ENCODE data around the gene COL5A2.

The COL5A2 gene

DNA sequence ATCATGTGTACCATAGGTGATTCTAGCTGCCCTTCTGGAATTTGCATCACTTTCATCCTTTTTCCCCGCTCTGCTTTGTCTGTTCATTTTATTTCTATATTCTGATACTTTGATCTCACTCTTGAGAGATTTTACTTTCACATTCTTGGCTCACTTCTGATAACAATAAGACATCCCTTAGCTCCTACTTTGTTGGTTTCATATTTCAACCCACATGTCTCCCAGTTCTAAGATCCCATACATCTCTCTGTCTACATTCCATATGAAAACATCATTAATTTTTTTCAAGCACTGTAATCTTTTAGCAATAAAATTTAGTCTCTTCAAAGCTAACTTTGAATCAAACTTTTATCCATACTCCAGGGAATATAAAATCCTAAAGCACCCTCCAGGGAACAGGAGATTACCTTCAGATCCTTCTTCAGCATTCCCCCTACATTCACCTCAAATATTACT, 129.8 kb downstream of the COL5A2 start:
- DNase-seq (ENCODE audit: low read depth) = no peak

DNA sequence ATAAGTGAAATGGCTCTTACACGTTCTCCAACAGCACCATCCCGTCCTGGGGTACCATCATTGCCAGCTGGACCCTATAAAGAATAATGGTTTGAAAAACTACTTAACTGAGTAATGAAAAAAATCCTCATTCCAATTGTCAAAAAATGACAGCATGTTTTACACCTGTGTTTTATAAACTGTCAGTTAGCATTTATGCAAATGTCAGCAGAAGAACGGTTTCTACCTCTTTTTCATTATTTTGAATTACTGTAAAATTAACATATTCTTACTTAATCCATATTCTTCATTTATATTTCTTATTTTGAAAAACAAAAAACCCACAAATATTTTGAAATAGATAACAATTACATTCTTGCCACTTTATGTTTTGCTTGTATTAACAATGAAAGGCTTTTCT, 131.4 kb downstream of the COL5A2 start:
- no peak for DNase-seq (ENCODE audit: low read depth)

DNA sequence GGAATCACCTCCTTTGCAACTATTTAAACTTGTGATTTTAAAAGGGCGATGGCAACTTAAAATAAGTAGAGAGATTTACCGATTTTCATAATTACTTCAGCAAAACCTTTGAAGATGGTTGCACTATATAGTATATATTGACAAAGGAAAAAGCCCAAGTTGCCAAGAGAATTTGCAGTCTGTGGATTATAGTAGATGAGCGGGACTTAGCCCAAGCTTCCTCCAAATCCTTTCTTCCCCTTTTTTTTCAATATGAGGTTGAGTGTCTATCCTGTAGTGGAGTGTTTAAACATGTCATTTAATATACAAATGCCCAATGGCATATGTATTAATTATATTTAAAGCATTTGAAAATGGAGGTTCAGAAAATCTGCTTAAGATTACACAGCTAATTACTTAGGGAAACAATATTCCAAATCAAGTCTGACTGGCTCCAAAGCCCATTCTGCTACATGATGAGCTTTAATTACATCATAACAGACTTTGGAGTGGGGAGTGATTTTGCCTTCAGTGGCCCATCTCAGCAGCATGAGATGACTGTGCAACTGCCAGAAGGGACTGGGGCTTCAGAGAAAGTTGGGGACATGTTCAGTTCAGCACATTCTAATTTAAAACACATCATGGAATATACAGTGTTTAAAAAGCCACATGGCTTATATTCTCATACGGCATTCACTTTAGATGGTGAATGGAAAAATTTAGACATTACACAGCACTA, 132.2 kb downstream of the COL5A2 start:
- no peak for DNase-seq (ENCODE audit: low read depth)

DNA sequence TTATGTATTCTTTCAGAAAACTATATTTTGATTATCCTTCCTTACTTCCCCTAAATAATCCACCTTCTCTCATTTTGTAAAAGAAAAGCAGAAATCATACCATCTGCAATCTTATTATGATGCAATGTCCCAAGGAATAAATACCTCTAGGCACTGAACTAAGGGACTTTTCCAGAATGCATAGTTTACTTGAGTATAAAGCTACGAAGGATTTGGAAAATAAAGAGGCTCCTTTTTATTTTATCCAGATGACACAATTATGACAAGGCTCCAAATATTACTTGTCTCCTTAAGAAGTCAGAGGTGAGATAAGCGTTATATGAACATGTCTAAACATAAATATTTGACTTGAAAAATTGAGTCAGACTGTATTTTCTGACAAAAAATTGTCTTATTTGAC, 133.2 kb downstream of the COL5A2 start:
- no peak for DNase-seq (ENCODE audit: low read depth)

- DNase-seq (ENCODE audit: low read depth) = no peak
Measured at GRCh38 chr2:189045836-189046235, 133.7 kb downstream of the COL5A2 start.

GRCh38 chr2:189037518-189037917, 142.0 kb downstream of the COL5A2 start:
- DNase-seq (ENCODE audit: low read depth) = no peak

DNA sequence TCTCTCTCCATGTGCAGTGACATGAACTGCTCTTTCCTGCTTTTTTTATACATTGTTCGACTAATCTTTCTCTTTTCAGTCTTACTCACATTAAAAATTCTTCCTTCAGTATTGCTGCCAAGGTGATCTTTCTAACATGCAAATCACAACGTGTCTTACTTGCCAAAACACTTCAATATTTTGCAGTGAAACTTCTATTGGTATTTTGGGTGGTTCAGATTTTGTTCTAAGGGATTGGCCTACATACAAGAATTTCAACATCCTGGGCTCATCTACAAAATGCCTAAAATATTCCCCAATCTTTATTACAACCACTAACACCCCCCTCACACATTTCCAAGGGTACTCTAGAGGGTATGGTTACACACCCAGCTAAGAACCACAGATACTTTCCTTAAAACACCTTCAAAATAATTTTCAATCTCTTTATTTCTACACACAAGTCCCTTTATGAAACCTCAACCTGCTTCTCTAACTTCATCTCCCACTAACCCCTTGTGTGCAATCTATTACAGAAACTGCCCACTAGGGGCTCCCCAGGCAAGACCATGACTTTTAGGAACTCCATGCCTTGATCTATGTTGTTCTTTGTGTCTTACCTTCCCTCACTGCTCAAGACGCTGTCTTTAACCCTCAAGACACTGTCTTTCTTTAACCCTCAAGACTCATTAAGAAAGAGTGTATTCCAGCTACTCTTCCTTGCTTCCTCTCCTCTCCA, 154.5 kb downstream of the COL5A2 start:
- no peak for DNase-seq (ENCODE audit: low read depth)

DNA sequence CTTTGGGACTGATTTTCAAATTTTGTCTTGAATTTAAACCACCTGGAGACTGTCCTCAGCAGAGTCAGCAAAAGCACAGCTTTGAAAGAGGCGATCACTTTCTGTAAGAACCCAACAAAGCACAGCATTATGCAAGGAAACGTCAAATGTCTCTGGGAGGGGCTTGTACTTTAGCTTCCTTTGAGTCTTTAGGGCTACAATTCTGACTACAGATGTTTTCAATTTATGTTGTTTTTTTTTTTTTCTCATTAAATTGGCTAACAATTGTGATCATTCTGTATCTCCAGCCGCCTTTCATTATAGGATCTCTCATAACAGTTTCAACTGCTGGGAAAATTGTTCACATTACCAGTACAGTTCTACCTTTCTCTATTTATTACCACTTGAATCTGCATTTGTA, 157.1 kb downstream of the COL5A2 start:
- peak; percentile 71 for DNase-seq (ENCODE audit: low read depth)

GRCh38 chr2:189022053-189022481, 157.5 kb downstream of the COL5A2 start:
- DNase-seq (ENCODE audit: low read depth) = peak; percentile 92

GRCh38 chr2:189020179-189020578, 159.4 kb downstream of the COL5A2 start:
- DNase-seq (ENCODE audit: low read depth) = no peak

GRCh38 chr2:189018631-189019030, 160.9 kb downstream of the COL5A2 start:
- DNase-seq (ENCODE audit: low read depth) = no peak

DNA sequence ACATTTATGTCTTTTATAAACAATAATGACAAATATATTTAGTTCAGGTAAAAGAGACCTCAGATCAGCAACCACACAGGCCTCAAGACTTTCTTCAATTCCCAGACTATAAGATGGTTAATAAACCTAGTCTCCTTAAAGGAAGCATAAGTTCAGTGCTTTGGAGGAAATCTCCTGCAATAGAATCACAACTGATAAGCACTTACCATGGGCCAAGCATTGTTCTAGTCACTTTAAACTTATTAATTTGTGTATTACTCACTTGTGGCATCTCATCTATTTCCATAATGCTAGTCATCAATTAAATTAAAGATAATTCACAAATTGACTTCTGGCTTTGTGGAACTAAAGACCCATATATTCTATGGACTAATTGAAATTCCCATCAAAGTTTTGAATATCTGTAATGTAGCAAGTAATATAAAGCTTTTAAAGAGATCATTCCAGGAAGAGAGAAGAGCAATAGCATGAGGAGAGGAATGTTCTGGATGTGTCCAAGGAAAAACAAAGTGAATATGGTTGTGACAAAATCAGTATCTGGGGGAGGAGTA, 163.2 kb downstream of the COL5A2 start:
- DNase-seq (ENCODE audit: low read depth) = no peak

DNA sequence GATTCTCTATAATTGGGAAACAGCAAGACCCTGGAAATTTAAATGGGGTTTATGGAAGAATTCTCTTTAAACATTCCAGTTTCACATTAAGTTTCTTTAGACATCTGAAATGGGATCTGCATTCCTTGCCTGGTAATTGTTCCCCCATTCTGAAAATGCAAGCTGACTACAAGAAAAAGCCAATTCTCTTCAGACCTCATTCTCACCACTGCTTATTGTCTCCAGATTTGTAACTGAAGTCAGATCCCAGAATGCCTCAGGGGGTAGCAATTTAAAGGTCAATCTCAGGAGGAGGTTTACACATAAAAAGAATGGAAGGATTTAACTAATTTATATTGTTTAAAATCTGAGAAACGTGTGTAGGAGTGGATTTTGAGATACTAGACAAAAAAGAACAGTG, 164.2 kb downstream of the COL5A2 start:
- no peak for DNase-seq (ENCODE audit: low read depth)

DNA sequence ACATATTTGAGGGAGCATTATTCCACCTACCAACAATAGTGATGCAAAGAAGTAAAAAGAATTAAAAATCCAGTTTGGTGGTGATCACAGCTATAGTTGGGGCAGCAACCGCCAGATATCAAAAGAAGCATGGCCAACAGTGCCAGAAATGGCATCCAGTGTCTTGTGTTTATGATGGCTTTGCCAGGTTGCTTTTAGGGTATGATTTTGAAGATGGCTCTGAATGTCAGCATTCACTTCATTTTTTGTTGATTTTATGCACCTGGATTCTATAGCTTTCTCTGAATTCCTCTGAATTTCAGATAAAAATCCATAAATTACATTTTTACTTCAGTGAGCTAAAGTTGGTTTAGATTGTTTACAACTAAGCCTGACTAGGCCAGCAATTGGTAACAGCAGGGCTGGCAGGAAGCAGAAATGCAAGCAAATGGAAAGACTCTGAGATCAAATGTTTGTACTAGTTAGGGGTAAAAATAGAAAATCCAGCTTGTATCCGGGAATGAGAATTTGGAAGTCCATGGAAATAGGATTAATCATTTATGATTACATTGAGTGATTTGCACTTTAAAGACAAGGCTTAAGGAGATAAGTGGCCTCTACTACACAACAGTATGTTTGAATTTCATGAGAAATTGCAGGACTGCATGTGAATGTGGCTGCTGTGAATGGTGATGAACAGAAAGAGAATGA, 165.0 kb downstream of the COL5A2 start:
- no peak for DNase-seq (ENCODE audit: low read depth)

DNA sequence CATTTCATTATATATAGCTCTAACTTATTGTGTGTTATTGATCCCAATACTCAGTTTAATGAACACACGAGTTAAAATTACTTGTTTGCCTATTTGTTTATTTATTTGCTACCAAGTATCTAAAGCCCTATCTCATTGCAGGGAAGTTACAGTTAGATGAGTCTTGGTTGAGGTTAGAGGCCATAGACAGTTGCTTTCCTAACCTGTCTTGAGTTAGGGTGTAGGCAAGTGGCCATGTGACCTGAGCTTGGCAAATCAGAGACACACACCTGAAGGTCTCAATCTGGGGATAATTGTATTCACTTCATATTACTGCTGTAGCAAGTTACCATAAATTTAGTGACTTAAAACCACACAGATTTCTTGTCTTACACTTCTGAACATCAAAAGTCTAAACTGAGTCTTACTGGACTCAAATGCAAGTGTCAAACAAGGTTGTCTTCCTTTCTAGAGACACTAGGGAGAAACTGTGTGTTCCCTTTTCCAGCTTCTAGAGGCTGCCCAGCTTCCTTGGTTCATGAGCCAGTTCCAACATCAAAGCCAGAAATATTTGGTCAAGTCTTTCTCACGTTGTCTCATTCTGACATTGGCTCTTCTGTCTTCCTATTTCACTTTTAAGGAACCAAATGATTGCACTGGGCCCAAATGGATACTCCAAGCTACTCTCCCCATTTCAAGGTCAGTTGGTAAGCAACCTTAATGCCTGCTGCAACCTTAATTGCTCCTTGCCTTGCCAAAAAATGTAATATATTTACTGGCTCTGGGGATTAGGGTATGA, 165.7 kb downstream of the COL5A2 start:
- DNase-seq (ENCODE audit: low read depth) = no peak

GRCh38 chr2:189013031-189013430, 166.5 kb downstream of the COL5A2 start:
- no peak for DNase-seq (ENCODE audit: low read depth)

DNA sequence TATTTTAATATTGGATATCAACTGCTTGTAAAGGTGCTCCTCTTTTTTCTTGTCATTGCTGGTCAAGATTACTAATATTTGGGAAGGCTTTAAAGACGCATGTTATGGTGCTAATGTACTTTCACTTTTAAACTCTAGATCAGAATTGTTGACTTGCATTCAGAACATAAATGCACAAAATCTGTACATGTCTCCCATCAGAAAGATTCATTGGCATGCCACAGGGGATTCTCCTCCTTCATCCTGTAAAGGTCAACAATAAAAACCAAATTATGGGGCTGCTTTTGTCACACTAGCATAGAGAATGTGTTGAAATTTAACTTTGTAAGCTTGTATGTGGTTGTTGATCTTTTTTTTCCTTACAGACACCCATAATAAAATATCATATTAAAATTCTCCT, 167.2 kb downstream of the COL5A2 start:
- DNase-seq (ENCODE audit: low read depth) = no peak

DNA sequence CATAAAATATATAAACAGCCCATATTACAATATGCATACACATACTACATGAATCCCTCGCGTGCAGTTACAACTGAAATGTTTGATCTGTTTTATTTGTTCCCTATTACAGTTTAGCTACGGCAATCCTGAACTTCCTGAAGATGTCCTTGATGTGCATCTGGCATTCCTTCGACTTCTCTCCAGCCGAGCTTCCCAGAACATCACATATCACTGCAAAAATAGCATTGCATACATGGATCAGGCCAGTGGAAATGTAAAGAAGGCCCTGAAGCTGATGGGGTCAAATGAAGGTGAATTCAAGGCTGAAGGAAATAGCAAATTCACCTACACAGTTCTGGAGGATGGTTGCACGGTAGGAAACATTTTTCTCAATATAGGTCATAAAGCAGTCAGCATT, 169.0 kb downstream of the COL5A2 start:
- no peak for DNase-seq (ENCODE audit: low read depth)

- no peak for DNase-seq (ENCODE audit: low read depth)
Measured at GRCh38 chr2:189008555-189009262, 170.9 kb downstream of the COL5A2 start.

DNA sequence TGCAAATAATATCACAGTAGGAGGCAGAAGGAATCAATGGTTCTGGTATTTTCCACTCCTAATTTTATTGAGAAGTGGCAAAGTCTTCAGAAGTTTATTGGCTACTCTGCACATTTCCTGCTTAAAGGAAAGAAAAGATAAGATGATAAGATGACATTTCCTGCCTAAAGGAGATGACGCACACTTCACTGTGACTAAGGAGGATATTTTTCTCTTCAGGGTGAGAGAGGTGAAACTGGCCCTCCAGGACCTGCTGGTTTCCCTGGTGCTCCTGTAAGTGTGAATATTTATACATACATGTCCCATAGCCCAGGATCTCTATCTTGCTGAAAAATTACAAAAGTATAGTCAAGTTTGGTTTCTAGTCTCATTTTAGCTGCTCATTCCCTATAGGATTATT, 177.5 kb downstream of the COL5A2 start:
- no peak for DNase-seq (ENCODE audit: low read depth)

GRCh38 chr2:189000221-189000620, 179.3 kb downstream of the COL5A2 start:
- no peak for DNase-seq (ENCODE audit: low read depth)

Data from GM04504 (cell line).